Kidney tubule cell (primary cell): Measurements from ENCODE around the gene INAFM2.
A peak's percentile ranks its signal among the peaks of the same experiment; 100 is the strongest.

Source experiments
- DNase-seq: peaks from one replicate; pipeline ENCODE4 v3.0.0-alpha.2; 2018; ENCODE audit warnings: low spot score

The INAFM2 gene

DNA sequence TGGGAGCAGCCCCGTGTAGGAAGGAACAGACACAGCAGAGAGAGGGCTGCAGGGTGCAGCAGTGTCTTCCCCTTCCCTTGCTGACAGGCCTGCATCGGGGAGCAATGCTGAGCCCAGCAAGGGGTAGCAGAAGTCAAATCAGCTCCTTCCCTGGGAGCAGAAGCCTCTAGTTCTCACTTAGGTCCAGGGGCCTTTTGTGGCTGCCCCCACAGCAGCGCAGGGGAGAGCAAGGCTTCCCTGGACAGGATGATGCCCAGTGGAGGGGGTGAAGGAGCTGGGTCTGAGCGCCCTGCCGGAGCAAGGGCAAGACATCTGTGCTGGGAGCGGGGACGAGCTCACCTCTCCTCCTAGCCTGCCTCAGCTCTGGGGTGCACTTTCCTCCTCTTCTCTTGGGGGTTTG lies 16.6 kb upstream of the INAFM2 start:
- DNase-seq = no peak

- no peak for DNase-seq
These were observed 15.9 kb upstream of the INAFM2 start, which contains the start of gene PLCB2 for GRCh38 chr15:40307421-40308211. Gene PLCB2, minus strand, starts transcription at chr15:40307935. Its CDS starts 263 bp downstream, at chr15:40307672.

GRCh38 chr15:40309344-40309862 lies 14.1 kb upstream of the INAFM2 start:
- no peak for DNase-seq

- DNase-seq = peak; percentile 54
These were observed 13.2 kb upstream of the INAFM2 start for GRCh38 chr15:40310001-40310959.

DNA sequence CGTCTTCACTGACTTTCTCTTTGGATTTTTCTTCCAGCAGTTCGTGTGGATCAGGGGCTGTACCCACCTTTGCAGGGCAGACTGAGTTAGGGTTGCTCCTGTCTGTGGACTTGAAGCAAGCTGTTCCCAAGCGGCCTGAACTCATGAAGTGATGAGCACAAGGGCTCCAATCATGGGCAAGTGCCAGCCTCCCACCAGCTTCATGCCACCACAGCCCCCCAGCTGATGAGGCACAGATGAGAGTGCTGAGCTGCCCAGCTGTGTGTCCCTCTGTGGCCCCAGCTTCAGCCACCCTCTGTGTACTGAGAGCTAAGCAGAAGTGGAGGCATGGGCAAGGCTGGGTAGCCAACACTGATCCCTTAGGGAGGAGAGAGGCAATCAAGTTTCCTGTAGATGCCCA lies 12.5 kb upstream of the INAFM2 start:
- DNase-seq = no peak

DNA sequence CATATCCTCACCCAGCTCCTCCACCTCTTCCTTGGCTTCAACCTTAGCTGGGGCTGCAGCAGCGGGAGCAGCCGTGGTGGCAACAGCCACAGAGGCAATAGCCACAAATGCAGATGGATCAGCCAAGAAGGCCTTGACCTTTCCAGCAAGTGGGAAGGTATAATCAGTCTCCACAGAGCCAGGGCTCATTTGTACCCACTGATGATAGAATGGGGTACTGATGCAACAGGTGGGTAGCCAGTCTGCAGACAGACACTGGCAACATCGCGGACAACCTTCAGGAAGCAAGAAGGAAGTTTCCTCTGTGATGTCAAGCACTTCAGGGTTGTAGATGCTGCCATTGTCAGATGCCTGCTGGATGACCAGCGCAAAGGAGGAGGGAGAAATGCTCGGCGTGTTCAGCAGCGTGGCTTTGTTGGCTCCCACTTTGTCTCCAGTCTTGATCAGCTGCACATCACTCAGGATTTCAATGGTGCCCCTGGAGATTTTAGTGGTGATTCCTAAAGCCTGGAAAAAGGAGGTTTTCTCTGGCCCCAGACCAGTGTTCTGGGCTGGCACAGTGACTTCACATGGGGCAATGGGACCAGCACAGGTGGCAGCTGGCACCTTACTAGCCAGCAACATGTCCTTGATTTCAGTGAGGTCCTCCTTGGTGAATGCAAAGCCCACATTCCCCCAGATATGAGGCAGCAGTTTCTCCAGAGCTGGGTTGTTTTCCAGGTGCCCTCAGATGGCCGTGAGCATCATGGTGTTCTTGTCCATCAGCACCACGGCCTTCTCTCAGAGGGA lies 10.9 kb upstream of the INAFM2 start:
- DNase-seq = no peak

DNA sequence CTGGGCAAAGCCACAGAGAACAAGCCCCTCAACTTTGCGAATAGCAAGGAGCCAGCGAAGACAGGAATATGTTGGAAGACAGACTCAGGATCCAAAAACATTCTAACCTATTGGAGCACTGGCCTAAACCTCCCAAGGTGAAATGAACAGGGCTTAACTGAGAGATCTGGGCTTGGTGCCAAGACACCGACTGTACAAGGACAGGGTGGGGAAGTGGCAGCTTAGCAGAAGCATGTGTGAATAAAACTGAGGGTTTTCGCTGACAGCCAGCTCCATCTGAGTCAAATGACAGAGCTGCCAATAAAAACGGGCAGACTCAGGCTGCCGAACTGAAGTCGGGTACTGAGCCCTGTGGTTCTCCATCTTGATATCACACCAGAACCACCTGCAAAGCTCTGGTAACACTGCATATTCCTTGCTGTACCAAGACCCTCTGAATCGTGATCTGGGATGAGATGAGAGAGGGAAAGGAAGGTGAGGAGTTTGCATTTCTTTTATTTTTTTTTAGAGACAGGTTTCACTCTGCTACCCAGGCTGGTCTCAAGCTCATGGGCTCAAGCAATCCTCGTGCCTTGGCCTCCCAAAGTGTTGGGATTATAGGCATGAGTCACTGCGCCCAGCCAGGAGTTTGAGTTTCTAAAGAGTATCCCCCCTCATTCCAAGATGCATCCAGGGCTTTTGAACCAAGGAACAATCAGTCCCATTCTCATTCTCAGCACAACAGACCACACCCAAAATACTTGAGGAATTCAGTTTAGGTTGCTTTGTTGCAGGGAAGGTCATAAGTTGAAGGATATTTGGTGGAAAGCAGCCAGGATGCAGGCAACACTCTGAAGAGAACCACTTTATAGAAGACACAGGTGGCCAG lies 9.7 kb upstream of the INAFM2 start:
- DNase-seq = peak; percentile 61

GRCh38 chr15:40314723-40315276 lies 8.7 kb upstream of the INAFM2 start:
- DNase-seq = peak; percentile 38

DNA sequence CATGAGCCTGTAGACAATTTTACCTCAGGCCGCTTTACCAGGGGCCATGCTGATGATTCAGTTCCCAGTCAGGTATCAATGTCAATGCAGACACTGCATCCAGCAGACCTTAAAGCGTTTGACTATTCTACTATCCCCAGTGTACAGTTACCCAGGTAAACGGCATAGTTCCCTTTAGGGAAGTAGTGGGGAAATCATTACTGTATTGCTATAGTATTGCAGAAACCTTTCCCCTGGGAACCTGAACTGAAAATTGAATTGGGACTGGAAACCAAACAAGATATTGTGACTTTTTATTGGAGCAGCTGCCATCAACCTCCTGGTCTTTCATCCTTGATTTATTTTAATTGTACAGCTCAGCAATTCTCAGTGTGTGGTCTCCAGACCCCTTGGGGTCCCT lies 6.6 kb upstream of the INAFM2 start:
- DNase-seq = no peak

DNA sequence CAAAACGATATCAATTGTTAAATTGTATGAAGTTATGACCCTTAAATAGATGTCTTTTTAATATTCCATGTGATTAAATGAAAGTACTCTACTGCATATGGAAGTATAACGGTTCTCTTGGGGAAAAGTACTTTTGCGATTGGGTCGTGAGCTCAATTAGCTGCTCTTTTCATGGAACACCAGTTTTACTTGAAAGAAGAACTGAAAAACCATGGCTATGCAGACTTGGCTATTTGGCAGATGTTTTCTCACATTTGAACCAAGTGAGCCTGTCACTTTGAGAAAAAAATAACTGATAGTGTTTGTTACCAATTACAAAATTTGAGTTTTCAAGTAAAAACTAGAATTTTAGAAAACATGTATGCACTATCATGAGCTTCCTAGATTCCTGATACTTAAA lies 5.9 kb upstream of the INAFM2 start:
- DNase-seq = no peak

DNA sequence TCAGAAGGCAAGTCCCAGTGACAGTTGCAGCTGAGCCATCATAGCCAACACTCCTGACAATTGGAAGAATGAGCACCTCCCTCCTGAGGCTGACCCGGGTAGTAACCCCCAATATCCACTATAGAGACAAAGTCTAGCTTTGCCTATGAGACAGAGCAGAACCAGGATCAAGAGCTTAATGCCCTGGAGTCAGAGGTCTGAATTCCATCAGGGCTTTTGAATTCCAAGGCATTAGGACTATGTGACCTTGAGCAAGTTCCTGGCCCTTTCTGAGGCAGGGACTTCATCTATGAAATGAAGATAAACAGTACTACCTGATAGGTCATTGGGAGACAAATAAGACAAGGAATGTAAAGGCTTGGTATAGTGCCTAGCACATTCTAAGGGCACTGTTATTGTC lies 3.1 kb upstream of the INAFM2 start:
- DNase-seq = no peak

DNA sequence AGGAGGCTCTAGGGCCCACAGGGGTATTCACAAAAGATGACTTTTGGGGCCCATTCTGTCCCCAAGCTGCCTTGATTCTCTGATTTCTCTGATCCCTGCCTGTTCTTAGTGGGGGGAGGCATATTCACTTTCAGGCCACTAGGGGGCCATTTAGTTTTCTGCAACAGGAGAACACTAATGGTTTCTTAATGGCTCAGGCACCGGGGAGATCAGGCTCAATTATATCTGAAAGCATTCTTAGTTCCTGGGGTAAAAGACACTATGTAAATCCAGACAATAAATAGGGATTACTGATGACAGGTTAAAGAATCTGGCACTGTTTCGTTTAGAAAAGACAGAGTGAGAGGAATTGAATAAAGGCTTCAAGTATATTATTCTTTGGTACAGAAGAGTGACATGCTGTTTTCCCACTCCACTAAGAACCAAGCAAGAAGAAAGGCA lies 2.5 kb upstream of the INAFM2 start:
- peak; percentile 70 for DNase-seq

GRCh38 chr15:40322531-40323238 lies 807 bp upstream of the INAFM2 start:
- DNase-seq = no peak

DNA sequence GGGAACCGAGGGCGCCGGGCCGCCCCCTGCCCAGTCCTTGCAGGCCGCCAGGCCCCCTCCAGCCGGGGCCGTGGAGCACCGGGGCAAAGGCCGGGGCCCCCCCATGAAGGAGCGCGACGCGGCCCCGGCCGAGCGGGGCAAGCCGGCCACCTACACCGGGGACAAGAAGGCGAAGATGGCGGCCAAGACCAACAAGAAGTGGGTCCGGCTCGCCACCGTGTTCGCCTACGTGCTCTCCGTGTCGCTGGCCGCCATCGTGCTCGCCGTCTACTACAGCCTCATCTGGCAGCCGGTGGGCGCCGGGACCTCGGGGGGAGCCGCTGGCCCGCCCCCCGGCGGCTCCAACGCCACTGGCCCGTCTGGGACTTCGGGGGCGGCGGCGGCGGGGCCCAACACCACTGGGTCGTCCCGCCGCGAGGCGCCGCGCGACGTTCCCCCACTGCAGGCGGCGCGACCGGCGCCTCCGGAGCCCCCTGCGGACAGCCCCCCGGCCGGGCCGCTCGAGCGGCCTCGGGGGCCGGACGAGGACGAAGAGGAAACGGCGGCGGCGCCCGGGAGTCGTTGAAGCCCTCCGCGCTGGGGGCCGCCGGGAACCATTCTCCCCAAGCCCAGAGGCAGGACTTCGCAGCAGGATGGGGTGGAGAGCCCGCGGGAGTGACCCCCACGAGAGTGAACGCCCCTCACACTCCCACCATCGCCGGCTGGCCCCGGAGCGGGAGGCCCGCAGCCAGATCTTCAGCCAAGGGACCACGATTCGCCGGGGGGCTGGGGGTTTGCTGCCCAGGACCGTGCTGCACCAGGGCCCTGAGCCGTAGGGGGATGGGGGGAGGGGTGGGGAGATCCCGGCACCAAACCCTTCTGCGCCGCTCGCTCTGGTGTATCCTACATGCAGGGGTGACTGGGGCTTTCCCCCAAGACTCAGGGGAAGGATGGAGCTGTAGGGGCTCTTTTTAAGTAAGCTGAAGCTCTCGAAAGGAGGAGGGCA lies 753 bp downstream of the INAFM2 start:
- peak; percentile 31 for DNase-seq

DNA sequence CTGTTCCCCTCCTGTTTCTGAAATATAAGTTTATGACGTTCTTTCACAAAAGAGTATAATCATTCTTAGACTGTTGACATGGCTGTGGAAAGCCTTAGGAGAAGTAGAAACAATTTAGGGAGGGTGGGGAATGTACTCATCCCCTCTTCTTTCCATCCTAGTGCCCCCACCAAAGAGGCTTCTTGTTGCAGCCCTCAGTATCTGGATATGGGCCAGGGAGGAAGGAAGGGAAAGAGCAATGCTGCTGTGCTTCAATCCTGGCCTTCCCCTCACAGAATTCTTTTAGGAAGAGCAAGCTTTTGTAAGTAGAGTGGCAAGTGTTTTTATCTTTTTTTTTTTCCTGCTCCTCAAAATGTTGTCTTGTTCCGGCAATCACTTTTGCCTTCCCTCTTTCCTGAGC lies 1.7 kb downstream of the INAFM2 start:
- no peak for DNase-seq

DNA sequence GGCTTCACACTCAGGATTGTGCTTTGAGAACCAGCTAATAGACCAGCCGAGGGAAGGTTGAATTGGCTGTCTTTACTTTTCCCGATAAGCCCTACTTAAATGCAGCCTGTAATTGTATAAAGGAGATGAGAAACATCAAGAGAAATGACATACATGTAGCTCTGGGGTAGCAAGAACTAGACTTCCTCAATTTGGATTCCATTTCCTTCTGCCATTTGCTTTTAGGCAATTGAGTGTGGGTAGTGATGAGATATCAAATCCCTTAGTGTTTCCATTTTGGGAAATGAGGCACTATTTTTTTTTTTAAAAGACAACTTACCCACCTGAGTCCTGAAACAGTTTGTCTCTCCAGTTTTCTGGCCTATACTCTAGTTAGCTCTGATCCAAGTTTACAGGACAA lies 2.2 kb downstream of the INAFM2 start:
- DNase-seq = no peak

- DNase-seq = no peak
These were observed 4.0 kb downstream of the INAFM2 start for GRCh38 chr15:40327457-40327856.

DNA sequence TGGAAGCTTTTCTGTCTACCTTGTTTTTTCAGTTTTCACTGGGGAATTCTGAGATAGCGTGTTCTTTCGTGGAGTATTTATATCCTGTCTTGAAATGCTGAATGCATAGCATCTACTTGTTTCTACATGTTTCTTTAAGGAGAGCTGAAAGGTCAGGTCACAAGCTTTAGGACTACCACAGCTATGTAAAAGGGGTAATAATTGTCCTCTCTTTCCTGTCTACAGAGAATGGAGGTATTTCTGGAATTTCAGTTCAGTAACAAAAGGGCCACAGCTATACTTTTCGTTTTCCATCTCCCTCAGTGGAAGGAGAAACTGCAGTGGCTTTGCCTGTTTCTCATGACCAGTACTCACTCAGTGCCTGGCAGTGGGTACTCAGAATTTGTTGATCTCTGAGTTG lies 4.7 kb downstream of the INAFM2 start:
- DNase-seq = peak; percentile 52

DNA sequence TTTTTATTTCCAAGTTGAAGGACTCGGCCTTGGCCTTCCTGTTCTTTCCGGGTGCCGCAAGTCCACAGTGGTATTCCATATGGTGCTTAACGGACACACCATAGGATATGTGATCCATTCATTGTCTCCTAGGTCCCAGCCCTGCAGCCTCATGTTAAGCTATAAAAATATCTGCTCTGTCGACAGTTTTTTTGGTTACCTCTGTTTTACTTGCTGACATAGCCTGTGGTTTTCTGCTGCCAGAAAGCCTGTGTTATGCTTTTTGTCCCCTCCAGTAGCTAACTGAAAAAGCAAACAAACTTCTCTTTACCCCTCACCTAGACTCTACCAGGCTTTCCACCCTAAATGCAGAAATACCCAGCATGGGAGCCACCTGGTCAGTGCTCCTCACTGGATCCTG lies 5.3 kb downstream of the INAFM2 start:
- no peak for DNase-seq
